SK-N-SH treated with all-trans-retinoic acid at 6 μM for 48 hours (cell line): ENCODE results near the gene ME3.

Experiments used
- ARNTL ChIP-seq: fragments of 450-650 bp; formaldehyde crosslinking; IDR thresholded peaks from 2 replicates; pipeline ENCODE4 v1.5.0; 2020; ENCODE audit warnings: low read depth, mild to moderate bottlenecking, moderate library complexity, borderline replicate concordance
- GLIS3 ChIP-seq: fragments of 250-450 bp; sonication (Bioruptor Pico); IDR thresholded peaks from 2 replicates; pipeline ENCODE4 v1.5.0; 2020; ENCODE audit warnings: mild to moderate bottlenecking, moderate library complexity
- PPARA ChIP-seq: fragments of 250-450 bp; sonication (Bioruptor Pico); IDR thresholded peaks from 2 replicates; pipeline ENCODE4 v1.5.0; 2020; ENCODE audit warnings: mild to moderate bottlenecking, borderline replicate concordance
- RARB ChIP-seq: fragments of 250-450 bp; sonication (Bioruptor Pico); IDR thresholded peaks from 2 replicates; pipeline ENCODE4 v1.8.0; 2021; ENCODE audit warnings: mild to moderate bottlenecking, moderate library complexity
- TCF4 ChIP-seq: fragments of 250-450 bp; sonication (Bioruptor Pico); IDR thresholded peaks from 2 replicates; pipeline ENCODE4 v1.8.0; 2021; ENCODE audit warnings: mild to moderate bottlenecking, moderate library complexity, borderline replicate concordance
- TOX ChIP-seq: fragments of 250-450 bp; sonication (Bioruptor Pico); IDR thresholded peaks from 2 replicates; pipeline ENCODE4 v1.8.0; 2021; ENCODE audit warnings: mild to moderate bottlenecking, moderate library complexity, borderline replicate concordance
- ZFP3 ChIP-seq: fragments of 250-450 bp; sonication (Bioruptor Pico); IDR thresholded peaks from 2 replicates; pipeline ENCODE4 v1.5.0; 2020; ENCODE audit warnings: mild to moderate bottlenecking, moderate library complexity
- ZFP30 ChIP-seq: fragments of 450-650 bp; formaldehyde crosslinking; IDR thresholded peaks from 2 replicates; pipeline ENCODE4 v1.5.0; 2022; ENCODE audit warnings: mild to moderate bottlenecking, moderate library complexity
- ZNF565 ChIP-seq: fragments of 450-650 bp; formaldehyde crosslinking; conservative IDR thresholded peaks from 2 replicates; pipeline ENCODE4 v1.5.0; 2020; ENCODE audit warnings: low read depth, mild to moderate bottlenecking, moderate library complexity
- ZNF70 ChIP-seq: fragments of 450-650 bp; formaldehyde crosslinking; IDR thresholded peaks from 2 replicates; pipeline ENCODE4 v1.5.0; 2020; ENCODE audit warnings: mild to moderate bottlenecking, moderate library complexity
- TF ChIP-seq, protein P1 (sequence below): fragments of 250-450 bp; sonication (Bioruptor Pico); IDR thresholded peaks from 2 replicates; pipeline ENCODE4 v1.5.1; 2021; ENCODE audit warnings: mild to moderate bottlenecking, moderate library complexity
- TF ChIP-seq, protein P2 (sequence below): fragments of 250-450 bp; sonication (Bioruptor Pico); IDR thresholded peaks from 2 replicates; pipeline ENCODE4 v1.5.1; 2020; ENCODE audit warnings: low read depth, mild to moderate bottlenecking, moderate library complexity

- TF ChIP-seq ZFP30 (no peak), ZFP3 (CRISPR knock-in tag) (no peak), TCF4 (no peak), GLIS3 (no peak), RARB (CRISPR knock-in tag) (no peak), TOX (CRISPR knock-in tag) (no peak), ZNF565 (no peak), ARNTL (CRISPR knock-in tag) (no peak), PPARA (CRISPR knock-in tag) (no peak), ZNF70 (no peak)
- TF ChIP-seq, protein P1, sequence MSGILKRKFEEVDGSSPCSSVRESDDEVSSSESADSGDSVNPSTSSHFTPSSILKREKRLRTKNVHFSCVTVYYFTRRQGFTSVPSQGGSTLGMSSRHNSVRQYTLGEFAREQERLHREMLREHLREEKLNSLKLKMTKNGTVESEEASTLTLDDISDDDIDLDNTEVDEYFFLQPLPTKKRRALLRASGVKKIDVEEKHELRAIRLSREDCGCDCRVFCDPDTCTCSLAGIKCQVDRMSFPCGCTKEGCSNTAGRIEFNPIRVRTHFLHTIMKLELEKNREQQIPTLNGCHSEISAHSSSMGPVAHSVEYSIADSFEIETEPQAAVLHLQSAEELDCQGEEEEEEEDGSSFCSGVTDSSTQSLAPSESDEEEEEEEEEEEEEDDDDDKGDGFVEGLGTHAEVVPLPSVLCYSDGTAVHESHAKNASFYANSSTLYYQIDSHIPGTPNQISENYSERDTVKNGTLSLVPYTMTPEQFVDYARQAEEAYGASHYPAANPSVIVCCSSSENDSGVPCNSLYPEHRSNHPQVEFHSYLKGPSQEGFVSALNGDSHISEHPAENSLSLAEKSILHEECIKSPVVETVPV (CRISPR knock-in tag), result no peak
- TF ChIP-seq, protein P2, sequence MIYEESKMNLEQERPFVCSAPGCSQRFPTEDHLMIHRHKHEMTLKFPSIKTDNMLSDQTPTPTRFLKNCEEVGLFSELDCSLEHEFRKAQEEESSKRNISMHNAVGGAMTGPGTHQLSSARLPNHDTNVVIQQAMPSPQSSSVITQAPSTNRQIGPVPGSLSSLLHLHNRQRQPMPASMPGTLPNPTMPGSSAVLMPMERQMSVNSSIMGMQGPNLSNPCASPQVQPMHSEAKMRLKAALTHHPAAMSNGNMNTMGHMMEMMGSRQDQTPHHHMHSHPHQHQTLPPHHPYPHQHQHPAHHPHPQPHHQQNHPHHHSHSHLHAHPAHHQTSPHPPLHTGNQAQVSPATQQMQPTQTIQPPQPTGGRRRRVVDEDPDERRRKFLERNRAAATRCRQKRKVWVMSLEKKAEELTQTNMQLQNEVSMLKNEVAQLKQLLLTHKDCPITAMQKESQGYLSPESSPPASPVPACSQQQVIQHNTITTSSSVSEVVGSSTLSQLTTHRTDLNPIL (CRISPR knock-in tag), result no peak
These were observed 54.9 kb downstream of the ME3 start for GRCh38 chr11:86617502-86617901.
